GM19099 (cell line): ENCODE results near the gene KRTAP1-3.

ENCODE experiments used
- POLR2A ChIP-seq: IDR thresholded peaks from 3 replicates; pipeline ENCODE4 v1.6.1; 2011; ENCODE audit warnings: low read depth; ENCODE audit not compliant: insufficient read length; ENCODE audit errors: extremely low read depth

The KRTAP1-3 gene

DNA sequence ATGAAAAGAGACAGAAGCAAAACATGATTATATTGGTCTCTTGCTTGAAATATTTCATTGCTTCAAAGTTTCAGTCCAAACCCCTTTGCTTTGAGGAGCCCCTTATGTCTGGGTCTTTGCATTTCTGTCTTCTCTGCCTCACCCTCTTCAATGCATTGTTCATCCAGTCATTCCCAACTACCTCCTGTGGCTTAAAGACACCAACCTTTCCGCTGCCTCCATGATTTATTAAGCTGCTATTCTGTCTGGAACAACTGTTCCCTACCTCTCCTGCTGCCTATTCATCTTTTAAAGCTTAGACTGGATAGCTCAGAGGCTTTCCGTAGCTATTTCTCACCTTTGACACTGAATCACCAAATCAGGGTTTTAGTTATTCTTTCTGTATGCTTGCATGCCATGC lies 37.3 kb downstream of the KRTAP1-3 start:
- no peak for TF ChIP-seq POLR2A

DNA sequence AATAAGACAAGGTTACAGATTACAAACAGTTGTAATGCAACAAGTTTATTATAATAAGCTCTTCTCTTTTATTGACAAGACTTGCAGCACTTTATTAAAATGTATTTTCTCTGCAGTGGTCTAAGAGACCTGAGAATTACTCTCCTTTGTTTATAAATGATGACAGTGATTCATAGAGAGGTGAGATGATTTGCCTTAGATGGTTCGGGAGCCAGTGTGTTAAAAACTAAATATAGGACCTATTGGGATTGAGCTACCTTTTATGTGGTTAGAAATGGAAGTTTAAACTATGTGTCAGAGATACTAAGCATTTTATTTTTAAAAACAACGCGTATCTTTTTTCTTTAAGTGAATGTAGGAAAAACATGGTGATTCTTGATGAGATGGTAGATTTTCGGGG lies 37.8 kb downstream of the KRTAP1-3 start:
- TF ChIP-seq POLR2A: no peak

DNA sequence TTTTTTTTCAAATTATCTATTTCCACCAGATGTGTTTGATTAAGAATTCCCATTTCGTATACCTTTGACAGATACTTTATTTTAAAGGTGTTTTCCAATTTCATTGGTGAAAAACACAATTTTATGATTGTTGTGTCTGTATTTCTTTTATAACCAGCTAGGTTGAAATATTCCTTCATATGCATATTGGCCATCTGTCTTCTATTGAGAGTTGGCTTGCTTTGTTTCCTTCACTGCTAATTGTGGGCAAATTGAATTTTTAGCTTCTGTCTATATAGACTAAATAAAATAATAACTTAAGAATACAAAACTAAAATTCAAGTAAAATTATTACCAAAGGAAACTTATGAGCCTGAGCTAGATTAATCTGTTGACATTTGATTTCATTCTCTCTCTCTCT lies 39.6 kb downstream of the KRTAP1-3 start:
- no peak for TF ChIP-seq POLR2A

DNA sequence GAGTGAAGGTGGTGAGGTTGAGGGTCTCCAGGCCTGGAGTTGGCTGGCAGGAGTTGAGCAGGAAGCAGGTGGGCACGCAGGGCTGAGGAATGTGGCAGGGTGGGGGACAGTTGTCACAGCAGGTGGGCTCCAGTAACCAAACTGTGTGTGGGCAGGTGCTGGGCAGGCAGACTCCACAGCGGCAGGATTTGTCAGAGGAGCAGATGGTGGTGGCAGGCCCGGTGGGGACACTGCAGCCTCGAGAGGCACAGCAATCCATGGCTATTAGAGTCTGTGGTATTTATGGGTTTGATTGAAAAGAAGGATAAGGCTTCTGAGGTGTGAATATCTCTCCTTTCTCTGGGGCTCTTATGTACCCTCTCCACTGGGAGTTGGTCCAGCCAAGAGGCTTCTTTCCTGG lies 40.8 kb downstream of the KRTAP1-3 start, which contains the start of gene KRTAP3-3:
Gene KRTAP3-3 (minus strand): TSS at position 326 of the 400 bp plus-strand sequence. CDS start 67 bp downstream, at position 259.
- TF ChIP-seq POLR2A: no peak

DNA sequence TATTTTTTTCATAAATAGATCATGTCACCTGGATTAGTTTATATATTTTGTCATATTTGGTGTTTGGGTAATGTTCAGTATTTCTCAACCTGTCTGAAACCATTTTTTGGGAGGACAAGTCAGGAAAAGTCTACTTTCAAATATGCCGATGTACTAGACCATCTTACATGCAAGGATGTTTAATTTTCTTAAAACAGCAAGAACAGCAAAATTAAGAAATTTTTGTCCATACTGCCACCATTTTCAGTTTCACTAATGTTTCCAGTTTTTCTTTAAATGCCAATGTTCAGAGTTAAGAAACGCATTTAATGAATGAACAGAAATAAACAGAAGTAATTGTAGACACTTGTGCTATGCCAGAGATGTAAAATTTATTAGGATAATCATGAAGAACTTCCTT lies 41.6 kb downstream of the KRTAP1-3 start:
- TF ChIP-seq POLR2A: no peak

DNA sequence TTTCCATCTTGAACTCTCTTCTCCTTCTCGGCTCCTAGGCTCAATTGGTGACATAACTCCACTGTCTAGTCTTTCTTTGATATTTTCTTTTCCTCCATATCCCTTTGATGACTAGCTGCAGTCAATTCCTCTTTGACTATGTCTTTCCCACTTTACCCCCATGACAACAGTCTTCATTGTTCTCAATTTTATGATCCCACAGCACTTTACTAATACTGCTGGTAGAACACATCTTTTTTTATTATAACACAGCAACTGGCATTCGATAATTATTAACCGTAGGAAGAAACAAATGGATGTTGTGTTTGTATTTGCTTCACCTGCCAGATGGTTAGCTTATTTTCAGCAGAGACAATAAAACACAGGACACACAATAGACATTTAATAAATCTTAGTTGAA lies 42.0 kb downstream of the KRTAP1-3 start:
- TF ChIP-seq POLR2A: no peak

DNA sequence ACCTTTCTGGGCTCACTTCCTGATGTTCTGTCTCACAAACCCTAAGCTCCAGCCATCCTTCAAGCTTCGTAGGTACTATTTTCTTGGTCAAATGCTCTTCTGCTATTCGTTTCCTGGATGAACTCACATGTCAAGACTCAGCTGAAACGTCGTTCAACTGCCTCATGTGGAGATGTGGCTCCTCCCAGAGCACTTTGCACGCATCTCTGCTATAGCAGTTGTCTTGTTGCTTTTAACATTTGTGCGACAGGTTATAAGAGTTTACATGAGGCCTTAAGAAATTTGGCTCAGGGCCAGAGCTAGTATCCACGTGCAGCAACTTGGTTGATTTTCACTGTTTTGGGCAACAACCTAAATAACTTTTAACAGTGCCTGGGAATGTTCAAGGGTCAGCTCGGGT lies 47.8 kb downstream of the KRTAP1-3 start:
- no peak for TF ChIP-seq POLR2A

DNA sequence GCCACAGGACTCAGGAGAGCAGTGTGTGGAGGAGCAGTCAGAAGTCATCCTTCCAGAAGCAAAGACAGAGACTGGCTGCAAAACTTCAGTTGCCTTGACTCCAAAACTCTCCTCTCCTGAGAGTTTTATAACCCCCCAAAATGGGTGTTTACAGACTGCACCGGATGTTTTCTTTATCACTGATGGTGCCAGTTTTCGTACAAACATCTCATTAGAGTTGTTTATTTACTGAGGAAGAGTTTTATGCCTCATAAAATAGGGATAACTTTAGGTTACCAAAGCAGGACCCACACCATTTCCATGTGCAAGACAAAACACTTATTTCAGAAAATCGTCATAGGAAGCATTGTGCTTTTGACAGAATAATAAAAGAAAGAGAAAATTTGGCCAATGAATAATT lies 50.4 kb downstream of the KRTAP1-3 start, which contains the start of gene KRT40:
Gene KRT40 (minus strand): TSS at position 101 of the 400 bp plus-strand sequence. CDS start 53 bp downstream, at position 48.
- no peak for TF ChIP-seq POLR2A
